ENCODE measurements around the gene UPF2. TPM values are rescaled to one million over a fixed set of nuclear protein-coding genes. Genes with fewer than 3 reads are reported as not detected.

The UPF2 gene
- total and polyA plus RNA-seq, 2 of the 13 experiments (the other 11 are each of a cell fraction or from before 2014, with no cell fraction given) = 6.2 to 14.5 TPM

GRCh38 chr10:11881477-11882417 is 160.9 kb downstream of the UPF2 start (continued):
- TF ChIP-seq ZBTB39 (CRISPR knock-in tag; IDR thresholded peaks at IDR 0.05) = no peak
- no peak for TF ChIP-seq ZNF101 (CRISPR knock-in tag; IDR thresholded peaks at IDR 0.05; ENCODE audit: borderline replicate concordance, low read depth)
- TF ChIP-seq SMAD9 (CRISPR knock-in tag; IDR thresholded peaks at IDR 0.05) = no peak
- no peak for TF ChIP-seq ZUFSP (CRISPR knock-in tag; IDR thresholded peaks at IDR 0.05; ENCODE audit: borderline replicate concordance)
- peak; percentile 33; the same call in 1 of the 2 replicates for TF ChIP-seq PHF8 (CRISPR knock-in tag; IDR thresholded peaks at IDR 0.05)
- no peak for TF ChIP-seq ZFP1 (CRISPR knock-in tag; IDR thresholded peaks at IDR 0.05)
- TF ChIP-seq ZNF543 (CRISPR knock-in tag; IDR thresholded peaks at IDR 0.05) = no peak; the same call in 1 of the 2 replicates
- TF ChIP-seq ZBTB2 (CRISPR knock-in tag; IDR thresholded peaks at IDR 0.05; ENCODE audit: low read depth) = no peak
- TF ChIP-seq RBAK (CRISPR knock-in tag; IDR thresholded peaks at IDR 0.05) = no peak
- no peak for TF ChIP-seq ZNF782 (CRISPR knock-in tag; IDR thresholded peaks at IDR 0.05; ENCODE audit: borderline replicate concordance)
- TF ChIP-seq ZNF879 (CRISPR knock-in tag; IDR thresholded peaks at IDR 0.05) = no peak
- peak; percentile 81; the same call in 1 of the 2 replicates for TF ChIP-seq ZNF792 (CRISPR knock-in tag; IDR thresholded peaks at IDR 0.05)
- no peak for TF ChIP-seq ZFP37 (CRISPR knock-in tag; IDR thresholded peaks at IDR 0.05; ENCODE audit: borderline replicate concordance)
- TF ChIP-seq ZNF740 (CRISPR knock-in tag; IDR thresholded peaks at IDR 0.05) = no peak
- TF ChIP-seq ZNF382 (CRISPR knock-in tag; IDR thresholded peaks at IDR 0.05; ENCODE audit: borderline replicate concordance) = no peak
- TF ChIP-seq ZNF10 (CRISPR knock-in tag; IDR thresholded peaks at IDR 0.05; ENCODE audit: borderline replicate concordance, low read depth) = no peak
- no peak for TF ChIP-seq ZNF460 (CRISPR knock-in tag; IDR thresholded peaks at IDR 0.05; ENCODE audit: borderline replicate concordance)
